Fibroblast of the aortic adventitia (primary cell): ENCODE data around the gene MRPL21. TPM values are rescaled to one million over a fixed set of nuclear protein-coding genes. Genes with fewer than 3 reads are reported as not detected.
A peak's percentile ranks its signal among the peaks of the same experiment; 100 is the strongest.

Experiments used
- DNase-seq: peaks from one replicate; pipeline ENCODE4 v3.0.0-alpha.2; 2010; ENCODE audit warnings: low read depth
- H3K4me3 ChIP-seq: 2 replicates; pipeline ENCODE4 v1.5.1; 2011; ENCODE audit warnings: low read depth, mild to moderate bottlenecking, control low read depth, low read length, moderate library complexity
- CTCF ChIP-seq: IDR thresholded peaks from 2 replicates; pipeline ENCODE4 v1.5.1; 2011; ENCODE audit warnings: mild to moderate bottlenecking, low read length, control low read depth, inconsistent platforms; ENCODE audit not compliant: insufficient read depth
- total RNA-seq: library from RNA; depleted of rRNA; stranded (reverse); fragments of >200 nt; gene quantifications from 2 replicates; pipeline ENCODE4 v1.2.3, GENCODE V29; 2012; ENCODE audit warnings: low replicate concordance

The MRPL21 gene
- total RNA-seq, 1 donor = 57.8 TPM

GRCh38 chr11:68946416-68947090, 42.9 kb upstream of the MRPL21 start:
- peak; percentile 92 for DNase-seq
- TF ChIP-seq CTCF = no peak
- H3K4me3 ChIP-seq = no peak overlapping the region

- no peak for TF ChIP-seq CTCF
- peak; percentile 6 for DNase-seq
Measured at GRCh38 chr11:68942751-68943271, 39.2 kb upstream of the MRPL21 start.

GRCh38 chr11:68942095-68942620, 38.5 kb upstream of the MRPL21 start:
- no peak for TF ChIP-seq CTCF
- H3K4me3 ChIP-seq = no peak overlapping the region
- no peak for DNase-seq

More at GRCh38 chr11:68942751-68943271, 39.2 kb upstream of the MRPL21 start:
- no peak overlapping the region for H3K4me3 ChIP-seq

- no peak for TF ChIP-seq CTCF
- no peak for DNase-seq
- no peak overlapping the region for H3K4me3 ChIP-seq
Measured at GRCh38 chr11:68941324-68942094, 37.9 kb upstream of the MRPL21 start.

GRCh38 chr11:68940651-68941323, 37.2 kb upstream of the MRPL21 start:
- no peak overlapping the region for H3K4me3 ChIP-seq
- no peak for TF ChIP-seq CTCF
- DNase-seq = no peak

- no peak for TF ChIP-seq CTCF
- no peak for DNase-seq
- no peak overlapping the region for H3K4me3 ChIP-seq
Measured at GRCh38 chr11:68939583-68940555, 36.2 kb upstream of the MRPL21 start.
